Muscle of leg (tissue), 11 donors: Measurements from ENCODE around the gene PCDHB14. TPM values are rescaled to one million over a fixed set of nuclear protein-coding genes. Genes with fewer than 3 reads are reported as not detected.
A peak's percentile ranks its signal among the peaks of the same experiment; 100 is the strongest.
"Not testable (repeated sequence)": the region's sequence is repeated elsewhere in the genome, so short reads cannot be mapped to it uniquely, and the experiment has no call there.

ENCODE experiments used
- DNase-seq: peaks from one replicate; pipeline ENCODE4 v3.0.0; 2013
- H3K27ac ChIP-seq: one replicate; pipeline ENCODE4 v1.5.1; 2013; ENCODE audit warnings: mild to moderate bottlenecking, low read length, control low read depth
- H3K27me3 ChIP-seq: one replicate; pipeline ENCODE4 v1.6.1; 2013; ENCODE audit warnings: low read length; ENCODE audit not compliant: control insufficient read depth, insufficient read depth
- H3K36me3 ChIP-seq: one replicate; pipeline ENCODE4 v1.6.1; 2013; ENCODE audit warnings: low read length; ENCODE audit not compliant: control insufficient read depth, insufficient read depth
- H3K4me1 ChIP-seq: one replicate; pipeline ENCODE4 v1.6.1; 2013; ENCODE audit warnings: low read length; ENCODE audit not compliant: control insufficient read depth, insufficient read depth
- H3K4me3 ChIP-seq: one replicate; pipeline ENCODE4 v1.5.1; 2013; ENCODE audit warnings: low read length, control low read depth
- H3K9me3 ChIP-seq: replicated peaks from 2 replicates; pipeline ENCODE4 v1.6.1; 2013; ENCODE audit warnings: low read depth, low read length; ENCODE audit not compliant: control insufficient read depth
- WGBS: methylation state at CpG from one replicate; pipeline ENCODE4 v1.1.5; 2013; ENCODE audit warnings: missing lambda C conversion rate; ENCODE audit not compliant: insufficient coverage; 5-methylcytosine and 5-hydroxymethylcytosine counted together
- polyA plus RNA-seq, 8 donors: library from polyadenylated mRNA; unstranded; fragments of 120-200 nt; gene quantifications; one replicate each; pipeline versions ENCODE4 v1.2.1 to v1.2.3, GENCODE V29; 2013; ENCODE audit warnings: inconsistent platforms in 1 of 8, low replicate concordance in 1 of 8; ENCODE audit not compliant: insufficient read length in 8 of 8, insufficient read depth in 1 of 8
- total RNA-seq: library from RNA; stranded (reverse); fragments of 120-200 nt; gene quantifications from one replicate; pipeline ENCODE4 v1.2.4, GENCODE V29; 2013

Gene PCDHB14
- total and polyA plus RNA-seq, 9 donors: 4.8 to 9.0 (median 6.6) TPM

GRCh38 chr5:141201646-141202045, 21.5 kb upstream of the PCDHB14 start:
- H3K4me3 ChIP-seq, DNase-seq, H3K4me1 ChIP-seq, H3K27ac ChIP-seq, H3K36me3 ChIP-seq, H3K27me3 ChIP-seq: not testable (repeated sequence)
- WGBS: 26% methylated on average over 23 of the region's 35 CpGs
- H3K9me3 ChIP-seq: peaks cover 27% of the 10 kb centered on the region

- peak; percentile 8 for DNase-seq
- H3K36me3 ChIP-seq: no peaks in the 10 kb centered on the region
- WGBS: 17% methylated on average over 9 of the region's 11 CpGs
- H3K4me1 ChIP-seq: no peaks in the 10 kb centered on the region
- H3K27ac ChIP-seq: no peak within 1 kb of the TSS
- H3K27me3 ChIP-seq: peaks cover 7% of the 10 kb centered on the region
- peaks cover 35% of the 10 kb centered on the region for H3K9me3 ChIP-seq
- peak within 1 kb of the TSS; percentile 11 for H3K4me3 ChIP-seq
Measured at GRCh38 chr5:141208478-141208877, 14.7 kb upstream of the PCDHB14 start, which contains the start of gene PCDHB12. Gene PCDHB12, plus strand, starts transcription at chr5:141208719. Its CDS starts 189 bp downstream, at chr5:141208908.

DNA sequence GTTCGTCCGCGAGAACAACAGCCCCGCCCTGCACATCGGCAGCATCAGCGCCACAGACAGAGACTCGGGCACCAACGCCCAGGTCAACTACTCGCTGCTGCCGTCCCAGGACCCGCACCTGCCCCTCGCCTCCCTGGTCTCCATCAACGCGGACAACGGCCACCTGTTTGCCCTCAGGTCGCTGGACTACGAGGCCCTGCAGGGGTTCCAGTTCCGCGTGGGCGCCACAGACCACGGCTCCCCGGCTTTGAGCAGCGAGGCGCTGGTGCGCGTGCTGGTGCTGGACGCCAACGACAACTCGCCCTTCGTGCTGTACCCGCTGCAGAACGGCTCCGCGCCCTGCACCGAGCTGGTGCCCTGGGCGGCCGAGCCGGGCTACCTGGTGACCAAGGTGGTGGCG, 12.9 kb upstream of the PCDHB14 start:
- not testable (repeated sequence) for DNase-seq, H3K36me3 ChIP-seq, H3K4me1 ChIP-seq, H3K27me3 ChIP-seq, H3K27ac ChIP-seq, H3K4me3 ChIP-seq
- 31% methylated on average over 16 of the region's 39 CpGs for WGBS
- H3K9me3 ChIP-seq: peaks cover 43% of the 10 kb centered on the region

- H3K9me3 ChIP-seq: peaks cover 42% of the 10 kb centered on the region
- H3K36me3 ChIP-seq, H3K27me3 ChIP-seq, H3K4me1 ChIP-seq, H3K27ac ChIP-seq, H3K4me3 ChIP-seq, DNase-seq: not testable (repeated sequence)
- 19% methylated on average over 8 of the region's 27 CpGs for WGBS
Measured at GRCh38 chr5:141210849-141211248, 12.3 kb upstream of the PCDHB14 start.

GRCh38 chr5:141213656-141214339, 9.3 kb upstream of the PCDHB14 start, which contains the start of gene PCDHB13:
Gene PCDHB13, plus strand, starts transcription at chr5:141213919. Its CDS starts 205 bp downstream, at chr5:141214124.
- no CpG with 5 or more reads among the region's 18 CpGs for WGBS
- not testable (repeated sequence) for H3K27me3 ChIP-seq, H3K4me3 ChIP-seq, H3K4me1 ChIP-seq, H3K36me3 ChIP-seq, H3K27ac ChIP-seq
- peak; percentile 22 for DNase-seq
- peaks cover 45% of the 10 kb centered on the region for H3K9me3 ChIP-seq

GRCh38 chr5:141214583-141214982, 8.6 kb upstream of the PCDHB14 start:
- H3K4me1 ChIP-seq, H3K27ac ChIP-seq, H3K27me3 ChIP-seq, DNase-seq, H3K4me3 ChIP-seq, H3K36me3 ChIP-seq: not testable (repeated sequence)
- WGBS: 56% methylated on average over 3 of the region's 12 CpGs
- H3K9me3 ChIP-seq: peaks cover 42% of the 10 kb centered on the region

DNA sequence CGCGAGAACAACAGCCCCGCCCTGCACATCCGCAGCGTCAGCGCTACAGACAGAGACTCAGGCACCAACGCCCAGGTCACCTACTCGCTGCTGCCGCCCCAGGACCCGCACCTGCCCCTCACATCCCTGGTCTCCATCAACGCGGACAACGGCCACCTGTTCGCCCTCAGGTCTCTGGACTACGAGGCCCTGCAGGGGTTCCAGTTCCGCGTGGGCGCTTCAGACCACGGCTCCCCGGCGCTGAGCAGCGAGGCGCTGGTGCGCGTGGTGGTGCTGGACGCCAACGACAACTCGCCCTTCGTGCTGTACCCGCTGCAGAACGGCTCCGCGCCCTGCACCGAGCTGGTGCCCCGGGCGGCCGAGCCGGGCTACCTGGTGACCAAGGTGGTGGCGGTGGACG, 7.6 kb upstream of the PCDHB14 start:
- not testable (repeated sequence) for H3K4me1 ChIP-seq, H3K36me3 ChIP-seq, H3K4me3 ChIP-seq, H3K27ac ChIP-seq, DNase-seq, H3K27me3 ChIP-seq
- WGBS: 29% methylated on average over 21 of the region's 40 CpGs
- H3K9me3 ChIP-seq: peaks cover 38% of the 10 kb centered on the region

- peaks cover 40% of the 10 kb centered on the region for H3K9me3 ChIP-seq
- not testable (repeated sequence) for DNase-seq, H3K4me3 ChIP-seq, H3K27me3 ChIP-seq, H3K36me3 ChIP-seq, H3K4me1 ChIP-seq, H3K27ac ChIP-seq
- 35% methylated on average over 10 of the region's 26 CpGs for WGBS
Measured at GRCh38 chr5:141216035-141216434, 7.1 kb upstream of the PCDHB14 start.

DNA sequence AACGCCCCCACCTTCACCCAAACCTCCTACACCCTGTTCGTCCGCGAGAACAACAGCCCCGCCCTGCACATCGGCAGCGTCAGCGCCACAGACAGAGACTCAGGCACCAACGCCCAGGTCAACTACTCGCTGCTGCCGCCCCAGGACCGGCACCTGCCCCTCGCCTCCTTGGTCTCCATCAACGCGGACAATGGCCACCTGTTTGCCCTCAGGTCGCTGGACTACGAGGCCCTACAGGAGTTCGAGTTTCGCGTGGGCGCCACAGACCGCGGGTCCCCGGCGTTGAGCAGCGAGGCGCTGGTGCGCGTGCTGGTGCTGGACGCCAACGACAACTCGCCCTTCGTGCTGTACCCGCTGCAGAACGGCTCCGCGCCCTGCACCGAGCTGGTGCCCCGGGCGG, 1.7 kb downstream of the PCDHB14 start:
- not testable (repeated sequence) for H3K27me3 ChIP-seq, H3K36me3 ChIP-seq, H3K4me3 ChIP-seq, H3K4me1 ChIP-seq, H3K27ac ChIP-seq, DNase-seq
- peaks cover 30% of the 10 kb centered on the region for H3K9me3 ChIP-seq
- WGBS: 17% methylated on average over 11 of the region's 40 CpGs

- H3K9me3 ChIP-seq: peaks cover 28% of the 10 kb centered on the region
- DNase-seq, H3K4me1 ChIP-seq, H3K27ac ChIP-seq, H3K27me3 ChIP-seq, H3K36me3 ChIP-seq, H3K4me3 ChIP-seq: not testable (repeated sequence)
- WGBS: 25% methylated on average over 22 of the region's 30 CpGs
Measured at GRCh38 chr5:141225421-141225820, 2.3 kb downstream of the PCDHB14 start.
